GM03348 (cell line): ENCODE data around the gene ZNF502.
"Not testable (repeated sequence)": the region's sequence is repeated elsewhere in the genome, so short reads cannot be mapped to it uniquely, and the experiment has no call there.

Source experiments
- DNase-seq: peaks from one replicate; pipeline ENCODE4 v3.0.0; 2012; ENCODE audit warnings: low spot score

The ZNF502 gene

DNA sequence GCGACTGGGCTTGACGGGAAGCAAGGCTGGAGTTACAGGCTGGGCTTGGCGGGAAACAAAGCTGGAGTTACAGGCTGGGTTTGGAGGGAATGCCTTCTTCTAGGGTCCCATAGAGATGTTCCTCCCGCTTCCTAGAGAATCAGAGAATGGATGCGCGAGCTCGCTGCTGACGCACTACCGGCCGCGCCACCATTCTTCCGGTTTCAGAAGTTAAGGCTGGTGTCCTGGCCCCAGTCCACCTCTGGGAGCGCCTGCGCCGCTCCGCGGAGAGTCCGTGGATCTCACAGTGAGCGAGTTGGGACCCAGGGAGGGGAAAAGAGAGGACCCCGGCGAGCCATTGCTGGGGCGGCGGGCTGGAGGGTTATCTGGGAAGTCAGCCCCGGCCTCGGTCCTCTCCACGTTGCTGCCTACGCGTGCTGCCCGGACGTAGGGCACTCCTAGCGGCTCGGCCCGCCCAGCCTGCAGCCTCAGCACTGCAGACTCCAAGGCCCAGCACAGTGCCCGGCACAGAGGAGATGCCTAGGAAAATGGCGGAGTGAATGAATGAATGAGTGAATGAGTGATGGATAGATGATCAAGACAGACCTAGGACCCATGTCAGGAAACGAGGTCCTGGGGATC, at the start of gene ZNF502:
TSS of gene ZNF502 (plus strand) at position 206 of the 621 bp plus-strand sequence. CDS start 7,602 bp downstream, outside the sequence.
- DNase-seq, result peak; percentile 92

- DNase-seq, result no peak
These were observed 47.3 kb upstream of the ZNF502 start for GRCh38 chr3:44665173-44665572.

DNA sequence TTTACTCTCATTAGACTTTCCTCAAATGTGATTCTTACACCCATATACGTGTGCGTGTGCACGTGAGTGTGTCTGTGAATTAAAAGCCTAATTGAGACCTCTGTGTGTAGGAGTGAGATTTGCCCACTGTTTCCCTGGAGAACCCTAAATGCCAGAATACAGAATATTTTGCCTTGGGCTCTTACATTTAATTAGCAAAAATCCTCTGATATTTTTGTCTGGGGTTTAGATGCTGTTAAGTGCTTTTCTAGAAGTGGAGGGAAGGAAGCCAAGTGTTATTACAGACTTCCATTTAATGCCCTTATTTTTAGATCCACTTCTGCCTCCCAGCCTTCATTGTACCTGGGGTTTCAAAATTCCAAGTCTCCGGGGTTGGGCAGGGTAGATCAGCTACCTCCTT, 46.1 kb upstream of the ZNF502 start:
- no peak for DNase-seq

GRCh38 chr3:44669760-44670159, 42.7 kb upstream of the ZNF502 start:
- no peak for DNase-seq

GRCh38 chr3:44673466-44673865, 39.0 kb upstream of the ZNF502 start:
- DNase-seq, result not testable (repeated sequence)

GRCh38 chr3:44674211-44674610, 38.2 kb upstream of the ZNF502 start:
- DNase-seq, result no peak

DNA sequence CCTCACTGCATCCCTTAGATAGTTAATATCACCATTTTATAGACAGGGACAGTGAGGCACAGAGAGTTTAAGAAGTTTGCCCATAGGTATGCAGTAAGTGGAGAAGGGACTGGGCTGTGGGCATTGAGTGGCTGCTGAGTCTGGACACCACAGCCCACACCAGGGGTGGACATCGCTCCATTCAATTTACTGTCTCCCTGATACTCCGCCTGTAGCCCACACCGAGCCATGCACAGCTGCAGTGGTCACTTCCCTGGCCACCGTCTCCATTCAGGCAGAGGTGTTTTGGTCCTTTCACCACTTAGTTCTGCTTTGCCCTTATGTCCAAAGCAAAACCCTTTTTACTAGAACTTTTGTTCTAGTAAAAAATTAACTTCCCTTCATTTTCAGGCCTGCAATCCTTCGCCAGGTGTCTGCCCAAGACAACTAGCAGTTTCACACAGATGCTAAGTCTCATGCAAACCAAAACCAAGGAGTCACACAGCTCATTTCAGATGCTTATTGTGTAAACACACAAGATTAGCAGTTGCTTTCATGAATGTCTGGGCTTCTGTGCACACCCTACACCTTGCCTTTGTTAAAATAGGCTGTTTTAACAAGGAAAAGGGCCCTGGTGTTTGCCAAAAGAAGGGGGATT, 33.9 kb upstream of the ZNF502 start:
- DNase-seq, result no peak

DNA sequence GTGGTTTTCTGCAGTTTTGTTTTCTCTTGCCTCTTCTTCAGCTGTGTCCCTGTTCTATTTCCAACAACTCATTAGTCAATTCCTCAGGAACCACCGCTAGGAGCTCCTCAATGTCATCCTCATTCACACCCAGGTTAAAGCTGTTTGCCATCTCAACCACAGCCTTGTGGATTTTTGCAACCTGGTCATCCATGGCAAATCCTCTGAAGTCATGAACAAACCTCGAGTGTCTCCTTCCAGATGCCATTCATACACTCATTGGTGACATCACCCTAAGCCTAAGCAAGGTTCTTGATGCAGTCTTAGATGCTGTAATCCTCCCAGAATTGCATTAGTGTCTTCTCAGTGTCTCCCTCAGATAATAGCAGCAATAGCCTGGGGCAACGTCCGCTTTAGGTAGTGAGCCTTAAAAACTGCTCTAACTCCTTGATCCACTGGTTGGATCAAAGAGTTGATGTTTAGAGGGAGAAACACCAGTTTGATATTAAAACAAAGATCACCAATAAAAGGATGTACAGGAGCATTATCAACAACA, 31.5 kb upstream of the ZNF502 start:
- no peak for DNase-seq

- DNase-seq, result peak; percentile 22
These were observed 30.1 kb upstream of the ZNF502 start for GRCh38 chr3:44682182-44682896.

GRCh38 chr3:44685128-44685800, 27.2 kb upstream of the ZNF502 start:
- DNase-seq, result peak; percentile 87

DNA sequence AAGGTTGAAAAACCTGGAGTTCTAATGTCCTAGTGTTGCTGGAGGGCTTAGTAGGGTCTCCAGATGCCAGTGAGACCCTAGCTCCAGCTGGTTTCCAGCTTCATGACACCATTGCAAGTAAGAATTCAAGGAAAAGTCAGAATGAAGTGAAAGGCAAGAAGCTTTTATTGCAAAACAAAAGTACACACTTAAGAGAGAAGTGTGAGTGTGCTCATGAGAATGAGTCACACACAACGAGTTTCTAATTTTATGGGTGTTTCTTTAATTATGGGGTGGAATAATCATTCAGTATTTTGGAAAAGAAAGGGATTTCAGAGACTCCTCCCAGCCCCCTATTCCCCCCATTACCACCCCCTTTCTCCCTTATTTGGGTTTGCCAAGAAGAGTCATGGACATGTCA, 24.6 kb upstream of the ZNF502 start:
- no peak for DNase-seq

DNA sequence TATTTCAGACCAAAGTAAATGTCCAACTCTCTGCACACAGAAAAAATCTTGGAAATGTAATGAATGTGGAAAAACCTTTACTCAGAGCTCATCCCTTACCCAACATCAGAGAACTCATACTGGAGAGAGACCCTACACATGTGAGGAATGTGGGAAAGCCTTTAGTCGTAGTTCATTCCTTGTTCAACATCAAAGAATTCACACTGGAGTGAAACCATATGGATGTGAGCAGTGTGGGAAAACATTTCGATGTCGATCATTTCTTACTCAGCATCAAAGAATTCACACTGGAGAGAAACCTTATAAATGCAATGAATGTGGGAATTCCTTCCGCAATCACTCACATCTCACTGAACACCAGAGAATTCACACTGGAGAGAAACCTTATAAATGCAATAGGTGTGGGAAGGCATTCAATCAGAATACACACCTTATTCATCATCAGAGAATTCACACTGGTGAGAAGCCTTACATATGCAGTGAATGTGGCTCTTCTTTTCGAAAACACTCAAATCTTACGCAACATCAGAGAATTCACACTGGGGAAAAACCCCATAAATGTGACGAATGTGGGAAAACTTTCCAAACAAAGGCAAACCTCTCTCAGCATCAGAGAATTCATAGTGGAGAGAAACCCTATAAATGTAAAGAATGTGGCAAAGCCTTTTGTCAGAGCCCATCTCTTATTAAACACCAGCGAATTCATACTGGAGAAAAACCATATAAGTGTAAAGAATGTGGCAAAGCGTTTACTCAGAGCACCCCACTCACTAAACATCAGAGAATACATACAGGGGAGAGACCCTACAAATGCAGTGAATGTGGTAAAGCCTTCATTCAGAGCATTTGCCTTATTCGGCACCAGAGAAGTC, 9.0 kb downstream of the ZNF502 start:
- no peak for DNase-seq

DNA sequence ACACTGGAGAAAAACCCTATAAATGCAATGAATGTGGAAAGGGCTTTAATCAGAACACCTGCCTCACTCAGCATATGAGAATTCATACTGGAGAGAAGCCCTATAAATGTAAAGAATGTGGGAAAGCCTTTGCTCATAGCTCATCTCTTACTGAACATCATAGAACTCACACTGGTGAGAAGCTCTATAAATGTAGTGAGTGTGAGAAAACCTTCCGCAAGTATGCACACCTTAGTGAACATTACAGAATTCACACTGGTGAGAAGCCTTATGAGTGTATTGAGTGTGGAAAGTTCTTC, 9.6 kb downstream of the ZNF502 start:
- DNase-seq, result no peak

- DNase-seq, result peak; percentile 92
These were observed 17.0 kb downstream of the ZNF502 start, which contains the start of gene ZNF501 for GRCh38 chr3:44729384-44729910. Gene ZNF501 (plus strand): TSS chr3:44729635. CDS start chr3:44734422, 4,787 bp downstream.

GRCh38 chr3:44734646-44735168, 22.2 kb downstream of the ZNF502 start:
- no peak for DNase-seq

GRCh38 chr3:44761101-44761423, 48.6 kb downstream of the ZNF502 start:
- DNase-seq, result peak; percentile 5

- peak; percentile 98 for DNase-seq
These were observed 49.1 kb downstream of the ZNF502 start, which contains the start of the genes KIAA1143 and KIF15 for GRCh38 chr3:44761424-44762169. Gene KIAA1143 (minus strand): TSS chr3:44761619. CDS start chr3:44761602, 17 bp downstream. Gene KIF15 (plus strand): TSS chr3:44761794. CDS start chr3:44761866, 72 bp downstream.

GRCh38 chr3:44762170-44762677, 49.8 kb downstream of the ZNF502 start:
- peak; percentile 14 for DNase-seq

DNA sequence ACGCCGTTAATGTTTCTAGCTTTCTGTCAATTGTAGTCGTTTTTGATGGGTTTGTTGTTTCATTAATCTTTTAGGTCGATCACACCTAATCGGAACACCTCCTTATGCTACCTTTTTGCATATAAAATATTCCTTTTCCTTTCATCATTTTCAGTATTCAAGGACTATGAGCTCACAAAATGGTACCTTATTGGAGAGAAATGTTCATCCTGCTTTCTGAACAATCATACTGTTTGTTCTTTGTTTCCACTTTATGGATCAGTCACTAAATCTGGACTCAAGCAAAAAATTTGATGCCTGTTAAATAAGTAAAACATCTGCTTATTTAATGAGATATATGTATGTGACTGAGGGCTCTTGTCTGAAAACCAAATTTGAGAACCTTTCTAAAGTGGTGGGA, 50.2 kb downstream of the ZNF502 start:
- DNase-seq, result no peak

GRCh38 chr3:44764248-44764647, 51.8 kb downstream of the ZNF502 start:
- DNase-seq, result no peak
